Measurements from ENCODE around the gene WDR38.
"Not testable (repeated sequence)": the region's sequence is repeated elsewhere in the genome, so short reads cannot be mapped to it uniquely, and the experiment has no call there.

Gene WDR38

GRCh38 chr9:124829334-124829669 lies 24.0 kb upstream of the WDR38 start:
- H3K4me3 ChIP-seq (ENCODE audit: low read length), result no peak overlapping the region
- H4K8ac ChIP-seq (ENCODE audit: low read depth, low read length), result no peak overlapping the region
- no peak for DNase-seq
- no peak overlapping the region for H2BK15ac ChIP-seq (replicated peaks; ENCODE audit: low read depth)
- no peak overlapping the region for H3K9ac ChIP-seq (ENCODE audit: low read length)
- no peak overlapping the region for H3K4ac ChIP-seq (ENCODE audit: low read depth, low read length)
- no peak overlapping the region for H3K4me2 ChIP-seq (ENCODE audit: low read length)
- no peak overlapping the region for H2AK5ac ChIP-seq (ENCODE audit: low read length)
- no peaks in the 10 kb centered on the region for H3K79me1 ChIP-seq (ENCODE audit: low read length)
- H3K36me3 ChIP-seq (ENCODE audit: control insufficient read depth, insufficient read depth, low read length), result no peaks in the 10 kb centered on the region
- H3K27ac ChIP-seq (ENCODE audit: low read depth, low read length), result no peak overlapping the region
- no peaks in the 10 kb centered on the region for H3K79me2 ChIP-seq (ENCODE audit: control insufficient read depth, insufficient read depth, low read length)
- no peak overlapping the region for H3K23ac ChIP-seq (ENCODE audit: low read length)
- no peak overlapping the region for H3K18ac ChIP-seq (ENCODE audit: low read length)
- H3K27me3 ChIP-seq (ENCODE audit: insufficient read depth, low read length, poor library complexity), result no peaks in the 10 kb centered on the region
- no peak overlapping the region for H4K5ac ChIP-seq (ENCODE audit: low read length)
- WGBS (ENCODE audit: extremely low coverage, insufficient coverage, low lambda C conversion rate), result no CpG with 5 or more reads among the region's 5 CpGs
- H2BK120ac ChIP-seq (ENCODE audit: low read depth, low read length), result no peak overlapping the region
- no peaks in the 10 kb centered on the region for H3K4me1 ChIP-seq (ENCODE audit: control insufficient read depth, low read depth, low read length)
- H2BK5ac ChIP-seq (ENCODE audit: low read length), result no peak overlapping the region
- no peak overlapping the region for H3K56ac ChIP-seq (ENCODE audit: low read length)

DNA sequence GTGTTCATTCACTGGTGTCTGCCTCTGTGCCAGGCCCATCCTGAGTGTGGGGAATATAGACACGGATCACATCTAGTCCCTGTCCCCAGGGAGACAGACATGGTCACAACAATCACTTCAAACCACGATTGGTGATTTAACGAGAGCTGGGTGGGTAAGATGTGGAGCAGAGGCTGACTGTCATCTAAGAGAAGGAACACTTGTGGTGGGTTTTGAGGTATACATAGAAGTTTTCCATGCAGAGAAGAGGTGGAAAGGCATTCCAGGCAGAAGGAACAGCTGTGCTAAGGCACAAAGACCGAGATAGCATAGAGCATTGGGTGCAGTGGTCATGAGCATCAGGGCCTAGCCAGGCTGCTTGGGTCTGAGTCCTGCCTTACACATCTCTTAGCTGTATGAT lies 22.7 kb upstream of the WDR38 start:
- Histone ChIP-seq H3K4me2 (ENCODE audit: low read length) (no peak overlapping the region), H3K56ac (ENCODE audit: low read length) (no peak overlapping the region), H2BK15ac (replicated peaks; ENCODE audit: low read depth) (no peak overlapping the region), H3K23ac (ENCODE audit: low read length) (no peak overlapping the region), H3K4me3 (ENCODE audit: low read length) (no peak overlapping the region), H2AK5ac (ENCODE audit: low read length) (no peak overlapping the region), H3K9ac (ENCODE audit: low read length) (no peak overlapping the region), H3K27me3 (ENCODE audit: insufficient read depth, low read length, poor library complexity) (no peaks in the 10 kb centered on the region), H4K8ac (ENCODE audit: low read depth, low read length) (no peak overlapping the region), H4K5ac (ENCODE audit: low read length) (no peak overlapping the region), H3K79me2 (ENCODE audit: control insufficient read depth, insufficient read depth, low read length) (no peaks in the 10 kb centered on the region), H3K4ac (ENCODE audit: low read depth, low read length) (no peak overlapping the region), H3K36me3 (ENCODE audit: control insufficient read depth, insufficient read depth, low read length) (no peaks in the 10 kb centered on the region), H3K27ac (ENCODE audit: low read depth, low read length) (no peak overlapping the region), H3K18ac (ENCODE audit: low read length) (no peak overlapping the region), H3K79me1 (ENCODE audit: low read length) (no peaks in the 10 kb centered on the region), H2BK5ac (ENCODE audit: low read length) (no peak overlapping the region), H2BK120ac (ENCODE audit: low read depth, low read length) (no peak overlapping the region), H3K4me1 (ENCODE audit: control insufficient read depth, low read depth, low read length) (no peaks in the 10 kb centered on the region)
- no CpG with 5 or more reads among the region's 4 CpGs for WGBS (ENCODE audit: extremely low coverage, insufficient coverage, low lambda C conversion rate)
- DNase-seq, result no peak

- no peak overlapping the region for H2BK15ac ChIP-seq (replicated peaks; ENCODE audit: low read depth)
- H3K23ac ChIP-seq (ENCODE audit: low read length), result no peak overlapping the region
- H2BK120ac ChIP-seq (ENCODE audit: low read depth, low read length), result no peak overlapping the region
- no peak overlapping the region for H4K5ac ChIP-seq (ENCODE audit: low read length)
- no peaks in the 10 kb centered on the region for H3K79me1 ChIP-seq (ENCODE audit: low read length)
- no peak overlapping the region for H3K9ac ChIP-seq (ENCODE audit: low read length)
- H4K8ac ChIP-seq (ENCODE audit: low read depth, low read length), result no peak overlapping the region
- no peak overlapping the region for H2AK5ac ChIP-seq (ENCODE audit: low read length)
- H3K27me3 ChIP-seq (ENCODE audit: insufficient read depth, low read length, poor library complexity), result no peaks in the 10 kb centered on the region
- WGBS (ENCODE audit: extremely low coverage, insufficient coverage, low lambda C conversion rate), result no CpG with 5 or more reads among the region's 9 CpGs
- H3K4me1 ChIP-seq (ENCODE audit: control insufficient read depth, low read depth, low read length), result no peaks in the 10 kb centered on the region
- no peak overlapping the region for H3K27ac ChIP-seq (ENCODE audit: low read depth, low read length)
- no peaks in the 10 kb centered on the region for H3K36me3 ChIP-seq (ENCODE audit: control insufficient read depth, insufficient read depth, low read length)
- no peak overlapping the region for H3K4me3 ChIP-seq (ENCODE audit: low read length)
- no peak overlapping the region for H2BK5ac ChIP-seq (ENCODE audit: low read length)
- no peaks in the 10 kb centered on the region for H3K79me2 ChIP-seq (ENCODE audit: control insufficient read depth, insufficient read depth, low read length)
- no peak overlapping the region for H3K4ac ChIP-seq (ENCODE audit: low read depth, low read length)
- H3K56ac ChIP-seq (ENCODE audit: low read length), result no peak overlapping the region
- no peak for DNase-seq
- H3K4me2 ChIP-seq (ENCODE audit: low read length), result no peak overlapping the region
- no peak overlapping the region for H3K18ac ChIP-seq (ENCODE audit: low read length)
These were observed 21.5 kb upstream of the WDR38 start for GRCh38 chr9:124831642-124832364.

- WGBS (ENCODE audit: extremely low coverage, insufficient coverage, low lambda C conversion rate), result no CpG with 5 or more reads among the region's 7 CpGs
- H3K4ac ChIP-seq (ENCODE audit: low read depth, low read length), result no peak overlapping the region
- H3K36me3 ChIP-seq (ENCODE audit: control insufficient read depth, insufficient read depth, low read length), result no peaks in the 10 kb centered on the region
- H3K4me3 ChIP-seq (ENCODE audit: low read length), result no peak overlapping the region
- no peak overlapping the region for H3K56ac ChIP-seq (ENCODE audit: low read length)
- H3K18ac ChIP-seq (ENCODE audit: low read length), result no peak overlapping the region
- no peak overlapping the region for H4K5ac ChIP-seq (ENCODE audit: low read length)
- H3K23ac ChIP-seq (ENCODE audit: low read length), result no peak overlapping the region
- no peak overlapping the region for H3K9ac ChIP-seq (ENCODE audit: low read length)
- H3K27ac ChIP-seq (ENCODE audit: low read depth, low read length), result no peak overlapping the region
- no peak overlapping the region for H2AK5ac ChIP-seq (ENCODE audit: low read length)
- H3K27me3 ChIP-seq (ENCODE audit: insufficient read depth, low read length, poor library complexity), result no peaks in the 10 kb centered on the region
- H3K79me2 ChIP-seq (ENCODE audit: control insufficient read depth, insufficient read depth, low read length), result no peaks in the 10 kb centered on the region
- H2BK5ac ChIP-seq (ENCODE audit: low read length), result no peak overlapping the region
- no peaks in the 10 kb centered on the region for H3K79me1 ChIP-seq (ENCODE audit: low read length)
- H3K4me2 ChIP-seq (ENCODE audit: low read length), result no peak overlapping the region
- H3K4me1 ChIP-seq (ENCODE audit: control insufficient read depth, low read depth, low read length), result no peaks in the 10 kb centered on the region
- no peak overlapping the region for H2BK120ac ChIP-seq (ENCODE audit: low read depth, low read length)
- DNase-seq, result no peak
- H4K8ac ChIP-seq (ENCODE audit: low read depth, low read length), result no peak overlapping the region
- no peak overlapping the region for H2BK15ac ChIP-seq (replicated peaks; ENCODE audit: low read depth)
These were observed 18.7 kb upstream of the WDR38 start for GRCh38 chr9:124834591-124834990.

GRCh38 chr9:124835026-124835557 lies 18.2 kb upstream of the WDR38 start:
- Histone ChIP-seq H4K8ac (ENCODE audit: low read depth, low read length) (no peak overlapping the region), H3K9ac (ENCODE audit: low read length) (no peak overlapping the region), H3K56ac (ENCODE audit: low read length) (no peak overlapping the region), H3K4me2 (ENCODE audit: low read length) (no peak overlapping the region), H3K18ac (ENCODE audit: low read length) (no peak overlapping the region), H2BK15ac (replicated peaks; ENCODE audit: low read depth) (no peak overlapping the region), H3K79me1 (ENCODE audit: low read length) (no peaks in the 10 kb centered on the region), H4K5ac (ENCODE audit: low read length) (no peak overlapping the region), H2BK5ac (ENCODE audit: low read length) (no peak overlapping the region), H3K4me1 (ENCODE audit: control insufficient read depth, low read depth, low read length) (no peaks in the 10 kb centered on the region), H3K79me2 (ENCODE audit: control insufficient read depth, insufficient read depth, low read length) (no peaks in the 10 kb centered on the region), H3K27ac (ENCODE audit: low read depth, low read length) (no peak overlapping the region), H3K4ac (ENCODE audit: low read depth, low read length) (no peak overlapping the region), H3K4me3 (ENCODE audit: low read length) (no peak overlapping the region), H3K23ac (ENCODE audit: low read length) (no peak overlapping the region), H2BK120ac (ENCODE audit: low read depth, low read length) (no peak overlapping the region), H2AK5ac (ENCODE audit: low read length) (no peak overlapping the region), H3K36me3 (ENCODE audit: control insufficient read depth, insufficient read depth, low read length) (no peaks in the 10 kb centered on the region), H3K27me3 (ENCODE audit: insufficient read depth, low read length, poor library complexity) (no peaks in the 10 kb centered on the region)
- WGBS (ENCODE audit: extremely low coverage, insufficient coverage, low lambda C conversion rate), result no CpG with 5 or more reads among the region's 13 CpGs
- DNase-seq, result no peak

GRCh38 chr9:124838132-124838531 lies 15.1 kb upstream of the WDR38 start:
- H4K8ac ChIP-seq (ENCODE audit: low read depth, low read length); H3K9ac ChIP-seq (ENCODE audit: low read length): not testable (repeated sequence)

More at GRCh38 chr9:124838132-124838531, 15.1 kb upstream of the WDR38 start:
- not testable (repeated sequence) for H2BK15ac ChIP-seq (replicated peaks; ENCODE audit: low read depth); H3K23ac ChIP-seq (ENCODE audit: low read length); H2AK5ac ChIP-seq (ENCODE audit: low read length); H3K4me1 ChIP-seq (ENCODE audit: control insufficient read depth, low read depth, low read length); H3K56ac ChIP-seq (ENCODE audit: low read length); H3K27ac ChIP-seq (ENCODE audit: low read depth, low read length); H3K4me3 ChIP-seq (ENCODE audit: low read length); H3K4me2 ChIP-seq (ENCODE audit: low read length); H2BK120ac ChIP-seq (ENCODE audit: low read depth, low read length); H3K79me1 ChIP-seq (ENCODE audit: low read length); H3K36me3 ChIP-seq (ENCODE audit: control insufficient read depth, insufficient read depth, low read length); H3K4ac ChIP-seq (ENCODE audit: low read depth, low read length); H2BK5ac ChIP-seq (ENCODE audit: low read length); H3K79me2 ChIP-seq (ENCODE audit: control insufficient read depth, insufficient read depth, low read length); H4K5ac ChIP-seq (ENCODE audit: low read length); H3K27me3 ChIP-seq (ENCODE audit: insufficient read depth, low read length, poor library complexity); DNase-seq; H3K18ac ChIP-seq (ENCODE audit: low read length)
- WGBS (ENCODE audit: extremely low coverage, insufficient coverage, low lambda C conversion rate), result no CpG with 5 or more reads among the region's 5 CpGs

All from mesendoderm (in vitro differentiated cells).